Stimulated activated CD8-positive, alpha-beta memory T cell treated with anti-CD3 and anti-CD28 coated beads, Interleukin-12 subunit alpha, Interleukin-12 subunit beta, amount 100 ng/mL, for 1 hour (primary cell): ENCODE results near the gene GBA3.

Experiments
- DNase-seq: peaks from one replicate; pipeline ENCODE4 v3.0.0-alpha.2; 2020; ENCODE audit warnings: low read depth

GBA3 gene

GRCh38 chr4:22695917-22696316, 3.2 kb downstream of the GBA3 start:
- DNase-seq = no peak

DNA sequence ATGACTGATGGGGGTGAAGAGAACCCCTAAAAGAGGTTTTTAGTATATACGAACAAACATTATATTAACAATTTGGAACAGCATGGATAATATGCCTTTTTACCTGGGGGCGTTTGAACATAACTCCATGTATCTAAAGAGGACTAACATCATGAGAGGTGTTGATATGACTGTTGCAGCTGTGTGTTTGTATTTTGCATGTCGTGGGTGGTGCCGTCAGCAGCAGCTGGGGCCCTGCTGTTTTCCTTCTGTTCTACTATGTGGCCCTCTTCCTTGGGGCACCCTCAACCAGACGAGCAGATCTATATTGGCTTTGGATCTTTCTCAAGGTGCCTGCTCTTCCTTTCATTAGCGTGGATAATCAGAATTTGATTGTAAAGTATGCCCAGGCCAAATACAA, 11.2 kb downstream of the GBA3 start:
- no peak for DNase-seq

GRCh38 chr4:22707390-22707789, 14.7 kb downstream of the GBA3 start:
- no peak for DNase-seq

DNA sequence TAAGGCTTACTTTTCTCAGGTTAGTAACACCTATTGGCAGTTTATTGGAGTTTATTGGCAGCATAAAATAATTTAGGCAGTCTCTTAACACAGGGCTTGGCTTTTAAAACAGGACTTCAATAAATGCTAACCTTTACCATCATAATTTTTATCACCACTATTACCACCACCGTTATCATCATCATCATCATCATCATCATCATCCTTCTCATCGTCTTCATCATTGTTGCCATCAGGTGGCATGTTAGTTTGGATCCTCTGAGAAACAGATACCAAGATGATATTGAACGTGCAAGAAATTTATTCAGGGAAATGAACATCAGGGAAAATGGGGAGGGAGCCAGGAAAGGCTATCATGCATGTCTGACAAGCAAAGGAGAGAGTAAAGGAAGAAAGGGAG, 16.2 kb downstream of the GBA3 start:
- no peak for DNase-seq

- no peak for DNase-seq
Observed at GRCh38 chr4:22712105-22712504, 19.4 kb downstream of the GBA3 start.

- no peak for DNase-seq
Observed at GRCh38 chr4:22712529-22712928, 19.8 kb downstream of the GBA3 start.

GRCh38 chr4:22713841-22714240, 21.1 kb downstream of the GBA3 start:
- no peak for DNase-seq

DNA sequence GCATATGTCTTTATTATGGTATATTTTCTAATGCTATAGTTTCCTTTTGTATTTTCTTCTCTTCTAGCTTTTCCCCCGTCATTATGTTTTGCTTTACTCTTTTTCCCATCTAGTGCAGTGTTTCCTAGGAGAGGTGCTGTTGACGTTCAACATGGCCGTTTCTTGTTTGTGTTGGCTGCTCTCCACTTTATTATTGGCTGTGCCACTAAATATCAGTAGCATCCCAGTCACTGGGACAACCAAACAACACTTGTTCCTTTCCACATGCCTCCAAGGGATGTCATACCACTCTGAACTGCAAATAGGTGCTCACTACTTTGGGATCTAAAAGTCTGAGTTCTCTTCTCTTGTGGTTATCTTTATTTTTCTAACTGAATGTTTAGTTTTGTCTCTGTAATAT, 26.5 kb downstream of the GBA3 start:
- DNase-seq = no peak

- no peak for DNase-seq
Observed at GRCh38 chr4:22720091-22720490, 27.4 kb downstream of the GBA3 start.

DNA sequence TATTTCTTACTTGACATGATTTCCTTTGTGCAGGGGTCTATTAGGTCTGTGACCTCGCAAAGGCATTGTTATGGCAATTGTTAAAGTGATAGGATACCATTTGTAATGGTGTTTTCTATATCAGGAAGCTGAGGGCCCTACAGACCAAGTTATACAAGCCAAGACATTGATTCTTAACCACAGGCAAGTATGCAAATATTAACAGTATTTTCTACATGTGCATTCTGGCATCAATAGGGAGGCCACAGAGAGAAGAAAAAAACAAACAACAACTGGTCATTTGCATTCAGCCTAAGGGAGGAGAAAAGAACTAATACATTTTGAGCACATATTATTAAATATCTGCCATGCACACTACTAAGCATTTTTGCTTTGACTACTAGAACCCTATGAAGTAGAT, 28.5 kb downstream of the GBA3 start:
- DNase-seq = no peak

DNA sequence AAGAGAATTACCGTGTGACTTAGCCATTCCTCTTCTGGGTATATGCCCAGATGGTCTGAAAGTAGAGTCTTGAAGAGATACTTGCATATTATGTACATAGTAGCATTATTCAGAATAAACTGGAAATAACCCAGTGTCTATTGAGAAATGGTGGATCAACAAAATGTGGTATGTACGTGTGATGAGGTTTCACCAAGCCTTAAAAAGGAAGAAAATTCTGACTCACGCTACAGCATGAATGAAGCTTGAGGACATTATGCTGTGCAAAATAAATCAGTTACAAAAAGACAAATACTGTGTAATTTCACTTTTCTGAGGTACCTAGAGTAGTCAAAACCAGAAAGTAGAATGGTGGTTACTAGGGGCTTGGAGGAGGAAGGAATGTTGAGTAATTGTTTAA, 37.3 kb downstream of the GBA3 start:
- no peak for DNase-seq

GRCh38 chr4:22733816-22734215, 41.1 kb downstream of the GBA3 start:
- no peak for DNase-seq

GRCh38 chr4:22736912-22737311, 44.2 kb downstream of the GBA3 start:
- no peak for DNase-seq

- DNase-seq = no peak
Observed at GRCh38 chr4:22739968-22740367, 47.2 kb downstream of the GBA3 start.

DNA sequence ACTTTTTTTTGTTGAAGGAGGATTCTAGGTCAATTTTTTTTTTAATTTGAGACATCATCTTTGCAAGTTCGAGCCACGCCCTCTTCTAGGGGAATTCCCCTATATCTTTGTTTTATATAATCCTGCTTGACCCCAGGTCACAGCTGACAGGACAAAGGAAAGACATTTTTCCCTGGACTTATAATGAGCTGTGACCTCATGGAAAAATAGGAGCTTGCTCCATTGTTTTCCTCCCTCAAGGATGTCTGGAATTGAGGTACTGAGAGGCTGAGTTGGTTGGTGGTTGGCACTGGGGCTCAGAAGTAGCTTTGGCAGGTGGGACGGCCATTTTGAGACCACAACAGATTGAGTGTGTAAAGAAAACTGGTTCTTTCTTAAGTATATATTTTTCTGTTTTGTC, 49.0 kb downstream of the GBA3 start:
- DNase-seq = no peak

DNA sequence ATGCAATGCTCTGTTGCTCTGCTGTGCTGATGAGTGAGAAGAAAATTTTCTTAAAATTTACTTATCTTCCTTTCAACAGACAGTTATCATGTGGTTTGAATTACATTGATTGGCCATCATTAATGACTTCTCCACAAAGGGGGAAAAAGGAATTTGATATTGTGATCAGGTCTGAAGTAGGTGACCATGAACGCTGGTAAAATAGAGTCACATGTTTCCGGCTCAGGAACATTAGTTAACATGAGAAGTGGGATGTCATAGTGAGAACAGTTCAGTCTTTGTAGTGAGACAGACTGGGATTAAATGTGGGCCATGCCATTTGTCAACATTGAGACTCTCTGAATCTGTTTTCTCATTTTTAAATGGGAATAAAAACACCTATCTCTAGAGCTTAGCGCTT, 50.6 kb downstream of the GBA3 start:
- no peak for DNase-seq

DNA sequence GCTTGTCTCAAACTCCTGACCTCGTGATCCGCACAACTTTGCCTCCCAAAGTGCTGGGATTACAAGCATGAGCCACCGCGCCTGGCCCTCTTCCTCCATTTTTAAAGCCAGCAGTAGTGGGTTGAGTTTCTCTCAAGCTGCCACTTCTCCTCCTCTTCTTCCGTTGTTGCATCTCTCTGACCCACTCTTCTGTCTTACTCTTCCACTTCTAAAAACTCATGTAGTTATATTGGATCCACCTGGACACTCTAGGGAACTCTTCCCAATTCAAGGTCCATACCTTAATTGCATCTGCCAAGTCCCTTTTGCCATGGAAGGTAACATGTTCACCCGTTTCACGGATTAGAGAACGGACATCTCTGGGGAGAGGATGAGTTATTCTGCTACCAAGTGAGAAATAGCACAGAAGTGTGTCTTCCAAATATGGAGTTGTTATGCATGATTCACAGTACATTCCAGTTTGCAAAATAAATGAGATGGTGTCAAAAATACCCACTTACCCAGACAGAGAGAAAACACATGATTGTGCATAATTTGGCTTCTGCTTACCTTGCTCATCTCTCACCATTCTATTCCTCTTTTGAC, 51.8 kb downstream of the GBA3 start:
- no peak for DNase-seq

DNA sequence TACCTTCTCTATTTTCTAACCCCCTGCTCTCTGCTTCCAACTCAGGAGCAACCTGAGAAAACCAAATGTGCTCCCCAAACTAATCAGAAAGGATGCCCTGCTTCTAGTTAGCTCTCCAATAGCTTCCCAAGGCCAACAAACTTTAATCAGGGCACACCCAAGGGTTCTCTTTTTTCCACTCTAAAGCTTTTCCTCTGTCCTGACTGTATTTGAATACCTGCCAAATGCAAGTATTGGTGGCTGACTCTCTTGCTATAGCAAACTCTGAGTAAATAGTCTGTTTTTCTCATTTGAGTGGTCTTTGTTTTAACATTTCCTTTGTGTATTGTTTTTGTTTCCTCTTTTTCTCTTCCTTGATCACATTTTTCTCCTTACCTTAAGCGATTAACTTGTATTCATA, 52.5 kb downstream of the GBA3 start:
- no peak for DNase-seq

DNA sequence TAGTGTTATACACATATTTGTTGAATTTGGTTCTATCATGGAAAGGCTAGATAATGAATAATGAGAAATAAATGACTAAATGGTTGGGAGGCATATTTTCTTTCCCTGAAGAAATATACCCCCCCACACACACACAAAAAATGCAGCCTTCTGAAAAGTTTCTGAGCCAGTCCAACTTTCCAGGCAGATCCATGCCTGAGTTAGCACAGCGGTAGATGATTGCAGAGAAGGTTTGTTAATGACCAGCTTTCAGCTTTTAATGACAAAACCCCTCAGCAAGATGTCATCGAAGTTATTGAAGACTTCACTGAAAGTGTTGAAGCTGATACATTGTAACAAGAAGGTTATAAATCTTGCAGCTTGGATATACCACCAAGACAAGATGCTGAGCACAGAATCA, 61.4 kb downstream of the GBA3 start:
- DNase-seq = no peak

DNA sequence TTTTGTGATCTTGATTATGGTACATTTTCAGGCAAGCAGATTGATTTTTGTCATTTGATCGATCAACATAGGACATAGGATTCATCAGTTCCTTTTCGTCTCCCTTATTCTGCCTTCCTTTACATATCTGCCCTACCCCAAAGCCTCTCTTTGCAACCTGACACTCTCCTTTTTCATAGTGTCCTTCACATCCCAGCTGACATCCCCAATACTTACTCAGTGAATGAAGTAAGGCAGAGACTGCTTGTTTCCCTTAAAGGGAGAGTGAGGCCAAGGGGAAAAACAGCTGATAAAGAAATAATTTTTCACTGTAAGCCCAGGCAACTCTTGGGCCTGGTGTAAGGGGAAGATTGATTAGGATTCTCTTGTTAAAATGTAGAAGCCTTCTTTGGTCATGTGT, 69.8 kb downstream of the GBA3 start:
- DNase-seq = no peak

DNA sequence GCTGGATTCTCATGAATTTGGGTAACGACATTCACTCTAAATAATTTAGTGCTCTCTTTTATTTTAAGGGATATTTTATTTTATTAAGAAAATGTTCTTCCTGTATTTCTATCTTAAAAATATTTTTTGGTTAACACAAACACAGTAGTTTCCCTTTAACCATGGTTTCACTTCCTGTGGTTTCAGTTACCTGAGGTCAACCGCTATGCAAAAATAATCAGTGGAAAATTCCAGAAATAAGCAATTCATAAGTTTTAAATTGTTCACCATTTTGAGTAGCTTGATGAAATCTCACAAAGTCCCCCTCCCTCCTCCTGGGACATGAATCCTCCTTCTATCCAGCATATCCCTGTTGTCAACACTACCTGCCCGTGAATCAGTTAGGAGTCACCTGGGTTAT, 71.4 kb downstream of the GBA3 start:
- DNase-seq = no peak

DNA sequence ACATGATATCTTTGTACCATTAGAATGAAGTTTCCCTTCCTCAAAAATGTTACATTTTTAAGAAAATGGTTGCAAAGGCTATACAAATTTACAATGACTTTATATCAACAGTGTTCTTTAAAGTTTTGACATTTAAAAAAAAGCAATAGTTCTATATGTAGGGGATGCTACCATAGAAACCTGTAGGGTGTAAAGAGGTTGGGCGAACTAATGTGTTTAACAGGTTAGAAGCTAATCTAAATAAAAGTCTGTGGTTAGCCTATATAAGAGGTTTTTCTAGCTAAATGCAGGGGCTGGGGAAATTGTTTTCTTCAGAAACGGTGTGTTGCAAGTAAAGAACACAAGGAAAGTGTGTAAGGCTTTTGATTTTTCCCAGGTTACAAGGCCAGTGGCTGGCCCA, 73.3 kb downstream of the GBA3 start:
- no peak for DNase-seq

GRCh38 chr4:22778547-22779163, 85.9 kb downstream of the GBA3 start:
- no peak for DNase-seq

DNA sequence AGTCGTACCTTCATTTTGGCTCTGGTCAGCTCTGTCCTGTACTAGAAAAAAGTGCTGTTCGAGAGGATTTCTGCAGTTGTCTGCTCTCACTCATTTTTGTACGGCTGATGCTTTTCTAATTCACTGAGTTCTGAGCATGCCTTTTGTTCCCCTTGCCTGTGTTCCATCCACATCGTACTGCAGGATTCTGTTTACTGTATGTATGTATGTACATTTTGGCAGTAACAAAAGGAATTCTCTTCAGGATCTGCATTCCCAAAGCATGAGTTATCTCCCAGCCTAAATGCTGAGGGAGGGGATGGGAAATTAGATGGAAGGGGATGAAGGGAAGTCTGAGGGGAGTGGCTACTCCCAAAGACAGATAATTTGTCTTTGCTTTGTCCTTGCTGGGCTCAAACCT, 87.6 kb downstream of the GBA3 start:
- DNase-seq = no peak

DNA sequence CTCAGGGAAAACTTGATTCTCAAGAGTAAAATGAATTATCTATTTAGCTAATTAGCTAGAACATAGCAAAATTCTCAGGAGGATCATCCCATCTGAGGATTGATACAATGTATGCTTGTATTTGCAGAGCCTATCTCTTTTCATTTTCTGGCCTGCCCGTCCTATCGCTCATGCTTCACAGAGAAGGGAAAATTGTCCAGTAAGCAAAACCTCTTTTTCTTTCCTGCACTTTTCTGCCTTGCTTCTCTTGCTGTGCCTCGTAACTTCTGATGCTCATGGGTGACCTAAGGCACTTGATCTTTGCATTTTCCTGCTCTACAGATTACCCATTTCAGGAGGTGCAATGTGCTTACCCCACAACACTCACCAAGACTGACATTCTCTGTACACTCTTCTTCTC, 88.1 kb downstream of the GBA3 start:
- DNase-seq = no peak
